OCI-LY3 (cell line): Measurements from ENCODE around the gene CD72.
A peak's percentile ranks its signal among the peaks of the same experiment; 100 is the strongest.

Experiments used
- H2AFZ ChIP-seq: fragments of 200-600, 300-600 bp; shearing (Covaris generic); 2 replicates; pipeline ENCODE4 v1.6.0; 2014; ENCODE audit warnings: antibody characterized with exemption, low read depth, low read length
- H3K27ac ChIP-seq: fragments of 200-600, 300-600 bp; sonication (generic); 2 replicates; pipeline ENCODE4 v1.5.1; 2014; ENCODE audit warnings: mild to moderate bottlenecking, low read length, moderate library complexity, mixed read lengths
- H3K27me3 ChIP-seq: fragments of 200-600, 300-600 bp; sonication (generic); 2 replicates; pipeline ENCODE4 v1.6.1; 2014; ENCODE audit warnings: low read depth, low read length, mixed read lengths
- H3K36me3 ChIP-seq: fragments of 200-600, 300-600 bp; sonication (generic); replicated peaks from 2 replicates; pipeline ENCODE3; 2014; ENCODE audit warnings: low read depth, low read length, mixed read lengths
- H3K4me1 ChIP-seq: fragments of 300-600, 200-600 bp; sonication (generic); 2 replicates; pipeline ENCODE4 v1.6.1; 2014; ENCODE audit warnings: low read length, mixed read lengths
- H3K4me2 ChIP-seq: fragments of 200-600, 300-600 bp; sonication (generic); 2 replicates; pipeline ENCODE4 v1.6.1; 2014; ENCODE audit warnings: low read length, mixed read lengths
- H3K4me3 ChIP-seq: fragments of 300-600, 200-600 bp; sonication (generic); 2 replicates; pipeline ENCODE4 v1.5.1; 2014; ENCODE audit warnings: antibody characterized with exemption, mild to moderate bottlenecking, low read length, moderate library complexity
- H3K79me2 ChIP-seq: fragments of 300-600, 200-600 bp; shearing (Covaris generic); 2 replicates; pipeline ENCODE4 v1.6.1; 2014; ENCODE audit warnings: mild to moderate bottlenecking, low read length, mixed read lengths
- H3K9ac ChIP-seq: fragments of 300-600, 200-600 bp; shearing (Covaris generic); 2 replicates; pipeline ENCODE4 v1.6.0; 2014; ENCODE audit warnings: mild to moderate bottlenecking, low read length, moderate library complexity
- H3K9me3 ChIP-seq: fragments of 200-600, 300-600 bp; shearing (Covaris generic); 2 replicates; pipeline ENCODE4 v1.6.1; 2014; ENCODE audit warnings: low read length, mixed read lengths; ENCODE audit not compliant: insufficient read depth
- H4K20me1 ChIP-seq: fragments of 200-600, 300-600 bp; sonication (generic); 2 replicates; pipeline ENCODE4 v1.6.1; 2016; ENCODE audit warnings: low read length, mixed read lengths; ENCODE audit not compliant: insufficient read depth
- CTCF ChIP-seq: fragments of 200-600, 300-600 bp; sonication (generic); IDR thresholded peaks from 2 replicates; pipeline ENCODE4 v1.5.1; 2014; ENCODE audit warnings: antibody characterized with exemption, low read length, low read depth
- EZH2phosphoT487 ChIP-seq: fragments of 200-600 bp; shearing (Covaris generic); IDR thresholded peaks from 2 replicates; pipeline ENCODE4 v1.6.1; 2018; ENCODE audit warnings: antibody characterized with exemption, mixed run types, low read depth

The CD72 gene

GRCh38 chr9:35606726-35607125, 11.5 kb downstream of the CD72 start:
- Histone ChIP-seq H3K36me3 (peaks cover 15% of the 10 kb centered on the region), H3K4me1 (peaks cover 15% of the 10 kb centered on the region), H3K9me3 (no peaks in the 10 kb centered on the region), H3K9ac (no peak overlapping the region), H4K20me1 (no peaks in the 10 kb centered on the region), H3K4me2 (no peak overlapping the region), H3K79me2 (peaks cover 5% of the 10 kb centered on the region; the same call in 1 of the 2 replicates), H3K27ac (no peak overlapping the region), H2AFZ (no peak overlapping the region), H3K27me3 (no peaks in the 10 kb centered on the region), H3K4me3 (no peak overlapping the region)
- TF ChIP-seq CTCF (no peak), EZH2phosphoT487 (no peak)

- Histone ChIP-seq H3K9me3 (no peaks in the 10 kb centered on the region), H3K36me3 (peaks cover 15% of the 10 kb centered on the region), H3K27me3 (no peaks in the 10 kb centered on the region), H3K9ac (peak overlapping the region; percentile 61), H3K4me3 (peak overlapping the region; percentile 78), H3K27ac (no peak overlapping the region), H4K20me1 (no peaks in the 10 kb centered on the region), H2AFZ (no peak overlapping the region), H3K79me2 (peaks cover 5% of the 10 kb centered on the region; the same call in 1 of the 2 replicates), H3K4me1 (peaks cover 15% of the 10 kb centered on the region), H3K4me2 (peak overlapping the region; percentile 88)
- TF ChIP-seq CTCF (no peak), EZH2phosphoT487 (no peak)
Observed at GRCh38 chr9:35606138-35606504, 12.1 kb downstream of the CD72 start.

GRCh38 chr9:35605351-35606137, 12.7 kb downstream of the CD72 start:
- H3K4me1 ChIP-seq, result peaks cover 15% of the 10 kb centered on the region
- peaks cover 5% of the 10 kb centered on the region; the same call in 1 of the 2 replicates for H3K79me2 ChIP-seq
- peak overlapping the region; percentile 61 for H3K9ac ChIP-seq
- no peaks in the 10 kb centered on the region for H4K20me1 ChIP-seq
- H3K4me2 ChIP-seq, result peak overlapping the region; percentile 88
- H3K27me3 ChIP-seq, result no peaks in the 10 kb centered on the region
- H3K36me3 ChIP-seq, result peaks cover 13% of the 10 kb centered on the region
- no peaks in the 10 kb centered on the region for H3K9me3 ChIP-seq
- H3K4me3 ChIP-seq, result peak overlapping the region; percentile 78
- no peak for TF ChIP-seq CTCF
- TF ChIP-seq EZH2phosphoT487, result no peak
- no peak overlapping the region for H2AFZ ChIP-seq
- no peak overlapping the region for H3K27ac ChIP-seq

- H3K4me3 ChIP-seq, result peak within 1 kb of the TSS; percentile 88
- H4K20me1 ChIP-seq, result no peaks in the 10 kb centered on the region
- peak within 1 kb of the TSS; percentile 81; the same call in 1 of the 2 replicates for H2AFZ ChIP-seq
- peak within 1 kb of the TSS; percentile 88 for H3K4me2 ChIP-seq
- peaks cover 18% of the 10 kb centered on the region for H3K4me1 ChIP-seq
- peaks cover 10% of the 10 kb centered on the region for H3K36me3 ChIP-seq
- no peak for TF ChIP-seq EZH2phosphoT487
- no peak for TF ChIP-seq CTCF
- no peaks in the 10 kb centered on the region for H3K27me3 ChIP-seq
- H3K79me2 ChIP-seq, result peaks cover 5% of the 10 kb centered on the region; the same call in 1 of the 2 replicates
- H3K27ac ChIP-seq, result peak within 1 kb of the TSS; percentile 64
- H3K9ac ChIP-seq, result peak within 1 kb of the TSS; percentile 63
- no peaks in the 10 kb centered on the region for H3K9me3 ChIP-seq
Observed at GRCh38 chr9:35604578-35605350, 13.4 kb downstream of the CD72 start, which contains the start of gene TESK1. TSS of gene TESK1 (plus strand) at chr9:35605262. CDS start at chr9:35605620, 358 bp downstream.
